Measurements from ENCODE around the gene RTL10. TPM values are rescaled to one million over a fixed set of nuclear protein-coding genes. Genes with fewer than 3 reads are reported as not detected.

The RTL10 gene
- total and polyA plus RNA-seq, 2 of the 13 experiments (the other 11 are each of a cell fraction or from before 2014, with no cell fraction given), result 14.1 to 15.8 TPM

DNA sequence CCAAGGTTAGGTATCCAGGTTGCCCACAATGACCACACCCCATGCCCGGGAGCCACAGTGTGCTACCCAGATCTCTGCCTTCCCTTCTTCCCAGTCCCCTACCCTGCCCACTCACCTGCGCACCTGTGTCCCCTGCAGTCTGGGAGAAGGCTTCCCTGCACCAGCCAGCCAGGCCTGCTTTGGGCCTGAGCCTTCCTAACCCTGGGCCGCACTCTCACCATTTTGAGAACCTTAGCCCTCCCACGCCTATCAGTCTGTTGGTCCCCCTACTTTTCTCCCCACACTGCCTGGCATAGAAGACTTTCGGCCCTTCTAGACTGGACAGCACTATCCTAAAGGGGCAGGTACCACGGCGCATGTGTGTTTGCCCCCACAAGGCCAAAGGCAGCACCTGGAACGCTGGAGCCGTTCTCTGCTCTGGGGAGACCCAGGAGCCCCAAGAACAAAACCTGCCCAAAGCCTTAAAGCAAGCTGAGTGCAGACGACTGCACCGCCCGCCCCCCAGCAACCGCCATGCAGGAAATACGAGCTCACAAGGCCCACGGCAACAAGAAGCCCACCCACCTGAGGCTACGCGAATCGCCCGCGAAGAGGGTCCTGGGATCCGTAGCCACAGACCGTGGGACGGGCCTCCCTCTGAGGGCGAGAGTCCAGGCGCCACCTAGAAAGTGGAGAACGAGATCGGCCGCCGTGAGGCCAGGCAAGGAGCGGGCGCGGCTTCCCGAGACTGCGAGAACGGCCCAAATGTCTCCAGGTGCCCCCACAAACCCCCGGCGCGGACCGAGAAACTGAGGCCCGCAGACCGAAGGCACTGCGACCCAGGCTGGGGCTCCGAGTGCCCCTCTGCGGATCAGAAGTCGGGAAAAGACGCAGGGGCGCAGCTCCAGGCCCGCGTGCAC is 546 bp downstream of the RTL10 start:
- Histone ChIP-seq H3K9me3 (ENCODE audit: low read length) (no peaks in the 10 kb centered on the region), H3K9ac (ENCODE audit: insufficient read depth, low read depth, low read length) (peak overlapping the region; percentile 95), H3K79me2 (ENCODE audit: insufficient read depth, low read length) (peaks cover 45% of the 10 kb centered on the region), H3K4me2 (ENCODE audit: low read depth, low read length) (peak overlapping the region; percentile 80), H3K4me1 (ENCODE audit: insufficient read depth, low read length) (peaks cover 52% of the 10 kb centered on the region), H4K20me1 (ENCODE audit: insufficient read depth, low read length) (peaks cover 9% of the 10 kb centered on the region), H3K27me3 (ENCODE audit: control insufficient read depth in 1 of 2, insufficient read depth in 2 of 2, low read length in 2 of 2) (no peaks in the 10 kb centered on the region; a peak in 1 of 5 replicates), H2AFZ (ENCODE audit: low read length) (no peak overlapping the region), H3K36me3 (replicated peaks in 1 of 2; ENCODE audit: control insufficient read depth in 1 of 2, insufficient read depth in 2 of 2, low read length in 2 of 2) (peaks cover 6 to 26% of the 10 kb centered on the region in 2 experiments), H3K4me3 (replicated peaks in 1 of 3; ENCODE audit: insufficient read depth in 1 of 3, low read depth in 2 of 3, low read length in 3 of 3) (peak overlapping the region; percentile 70 to 96 (median 94)), H3K27ac (ENCODE audit: extremely low read length, insufficient read depth, low read length) (peak overlapping the region; percentile 81)
- ChIA-PET POLR2A (interaction anchor here (0.7 to 3.2 kb wide), 10 partner anchors 13 to 124 kb away, joined by 3 to 18 read pairs (median 5); partner anchors contain the start of genes COMT and TXNRD2), CTCF (ENCODE audit: low intra/inter-chr PET ratio, low total read pairs) (no interaction called here)
- ATAC-seq (peak; percentile 17), FAIRE-seq (no peak), DNase-seq (ENCODE audit: low spot score) (no peak)
- under 1% methylated on average over 21 of the region's 49 CpGs for WGBS (ENCODE audit: low lambda C conversion rate)
- intact Hi-C loops (cut with micrococcal nuclease; ENCODE audit: unreplicated experiment) (loop anchor here (1.0 kb wide), 1 partner anchor 27 kb away; no protein-coding TSS in a partner anchor), in situ Hi-C loops (cut with HindIII; ENCODE audit: extremely low pct_ligation_motif_present, low pct_unique_long_range_greater_than_20kb) (loop anchor here (5.0 kb wide), 1 partner anchor 48 kb away; no protein-coding TSS in a partner anchor)
- BruUV-seq (replicated peaks), result no TSS peak
- TF ChIP-seq NRL (CRISPR knock-in tag; IDR thresholded peaks at IDR 0.05; ENCODE audit: borderline replicate concordance), result no peak
- TF ChIP-seq TGIF2 (CRISPR knock-in tag; IDR thresholded peaks at IDR 0.05), result no peak
- 0 out of 2 replicates have a peak, but pooled peaks have one; percentile 7 for TF ChIP-seq HNRNPL (IDR thresholded peaks at IDR 0.05; ENCODE audit: low read depth, low read length)
- TF ChIP-seq NR2F2 (IDR thresholded peaks at IDR 0.05; ENCODE audit: borderline replicate concordance, low read depth), result no peak
- peak; percentile 27; the same call in 1 of the 2 replicates for TF ChIP-seq ZNF891 (CRISPR knock-in tag; IDR thresholded peaks at IDR 0.05)
- 0 out of 2 replicates have a peak, but pooled peaks have one; percentile 22 for TF ChIP-seq DPF2 (CRISPR knock-in tag; IDR thresholded peaks at IDR 0.05; ENCODE audit: borderline replicate concordance, low read depth)
- TF ChIP-seq, protein P1, sequence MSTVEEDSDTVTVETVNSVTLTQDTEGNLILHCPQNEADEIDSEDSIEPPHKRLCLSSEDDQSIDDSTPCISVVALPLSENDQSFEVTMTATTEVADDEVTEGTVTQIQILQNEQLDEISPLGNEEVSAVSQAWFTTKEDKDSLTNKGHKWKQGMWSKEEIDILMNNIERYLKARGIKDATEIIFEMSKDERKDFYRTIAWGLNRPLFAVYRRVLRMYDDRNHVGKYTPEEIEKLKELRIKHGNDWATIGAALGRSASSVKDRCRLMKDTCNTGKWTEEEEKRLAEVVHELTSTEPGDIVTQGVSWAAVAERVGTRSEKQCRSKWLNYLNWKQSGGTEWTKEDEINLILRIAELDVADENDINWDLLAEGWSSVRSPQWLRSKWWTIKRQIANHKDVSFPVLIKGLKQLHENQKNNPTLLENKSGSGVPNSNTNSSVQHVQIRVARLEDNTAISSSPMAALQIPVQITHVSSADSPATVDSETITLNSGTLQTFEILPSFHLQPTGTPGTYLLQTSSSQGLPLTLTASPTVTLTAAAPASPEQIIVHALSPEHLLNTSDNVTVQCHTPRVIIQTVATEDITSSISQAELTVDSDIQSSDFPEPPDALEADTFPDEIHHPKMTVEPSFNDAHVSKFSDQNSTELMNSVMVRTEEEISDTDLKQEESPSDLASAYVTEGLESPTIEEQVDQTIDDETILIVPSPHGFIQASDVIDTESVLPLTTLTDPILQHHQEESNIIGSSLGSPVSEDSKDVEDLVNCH (CRISPR knock-in tag; IDR thresholded peaks at IDR 0.05), result 0 out of 2 replicates have a peak, but pooled peaks have one; percentile 81
- TF ChIP-seq, protein P2, sequence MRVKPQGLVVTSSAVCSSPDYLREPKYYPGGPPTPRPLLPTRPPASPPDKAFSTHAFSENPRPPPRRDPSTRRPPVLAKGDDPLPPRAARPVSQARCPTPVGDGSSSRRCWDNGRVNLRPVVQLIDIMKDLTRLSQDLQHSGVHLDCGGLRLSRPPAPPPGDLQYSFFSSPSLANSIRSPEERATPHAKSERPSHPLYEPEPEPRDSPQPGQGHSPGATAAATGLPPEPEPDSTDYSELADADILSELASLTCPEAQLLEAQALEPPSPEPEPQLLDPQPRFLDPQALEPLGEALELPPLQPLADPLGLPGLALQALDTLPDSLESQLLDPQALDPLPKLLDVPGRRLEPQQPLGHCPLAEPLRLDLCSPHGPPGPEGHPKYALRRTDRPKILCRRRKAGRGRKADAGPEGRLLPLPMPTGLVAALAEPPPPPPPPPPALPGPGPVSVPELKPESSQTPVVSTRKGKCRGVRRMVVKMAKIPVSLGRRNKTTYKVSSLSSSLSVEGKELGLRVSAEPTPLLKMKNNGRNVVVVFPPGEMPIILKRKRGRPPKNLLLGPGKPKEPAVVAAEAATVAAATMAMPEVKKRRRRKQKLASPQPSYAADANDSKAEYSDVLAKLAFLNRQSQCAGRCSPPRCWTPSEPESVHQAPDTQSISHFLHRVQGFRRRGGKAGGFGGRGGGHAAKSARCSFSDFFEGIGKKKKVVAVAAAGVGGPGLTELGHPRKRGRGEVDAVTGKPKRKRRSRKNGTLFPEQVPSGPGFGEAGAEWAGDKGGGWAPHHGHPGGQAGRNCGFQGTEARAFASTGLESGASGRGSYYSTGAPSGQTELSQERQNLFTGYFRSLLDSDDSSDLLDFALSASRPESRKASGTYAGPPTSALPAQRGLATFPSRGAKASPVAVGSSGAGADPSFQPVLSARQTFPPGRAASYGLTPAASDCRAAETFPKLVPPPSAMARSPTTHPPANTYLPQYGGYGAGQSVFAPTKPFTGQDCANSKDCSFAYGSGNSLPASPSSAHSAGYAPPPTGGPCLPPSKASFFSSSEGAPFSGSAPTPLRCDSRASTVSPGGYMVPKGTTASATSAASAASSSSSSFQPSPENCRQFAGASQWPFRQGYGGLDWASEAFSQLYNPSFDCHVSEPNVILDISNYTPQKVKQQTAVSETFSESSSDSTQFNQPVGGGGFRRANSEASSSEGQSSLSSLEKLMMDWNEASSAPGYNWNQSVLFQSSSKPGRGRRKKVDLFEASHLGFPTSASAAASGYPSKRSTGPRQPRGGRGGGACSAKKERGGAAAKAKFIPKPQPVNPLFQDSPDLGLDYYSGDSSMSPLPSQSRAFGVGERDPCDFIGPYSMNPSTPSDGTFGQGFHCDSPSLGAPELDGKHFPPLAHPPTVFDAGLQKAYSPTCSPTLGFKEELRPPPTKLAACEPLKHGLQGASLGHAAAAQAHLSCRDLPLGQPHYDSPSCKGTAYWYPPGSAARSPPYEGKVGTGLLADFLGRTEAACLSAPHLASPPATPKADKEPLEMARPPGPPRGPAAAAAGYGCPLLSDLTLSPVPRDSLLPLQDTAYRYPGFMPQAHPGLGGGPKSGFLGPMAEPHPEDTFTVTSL (CRISPR knock-in tag; IDR thresholded peaks at IDR 0.05; ENCODE audit: borderline replicate concordance), result 0 out of 2 replicates have a peak, but pooled peaks have one; percentile 43
- 0 out of 2 replicates have a peak, but pooled peaks have one; percentile 39 for TF ChIP-seq ZNF326 (CRISPR knock-in tag; IDR thresholded peaks at IDR 0.05; ENCODE audit: borderline replicate concordance)
- no peak for TF ChIP-seq SP4 (CRISPR knock-in tag; IDR thresholded peaks at IDR 0.05)
- no peak for TF ChIP-seq ZNF773 (CRISPR knock-in tag; IDR thresholded peaks at IDR 0.05; ENCODE audit: borderline replicate concordance)
- TF ChIP-seq, protein P3, sequence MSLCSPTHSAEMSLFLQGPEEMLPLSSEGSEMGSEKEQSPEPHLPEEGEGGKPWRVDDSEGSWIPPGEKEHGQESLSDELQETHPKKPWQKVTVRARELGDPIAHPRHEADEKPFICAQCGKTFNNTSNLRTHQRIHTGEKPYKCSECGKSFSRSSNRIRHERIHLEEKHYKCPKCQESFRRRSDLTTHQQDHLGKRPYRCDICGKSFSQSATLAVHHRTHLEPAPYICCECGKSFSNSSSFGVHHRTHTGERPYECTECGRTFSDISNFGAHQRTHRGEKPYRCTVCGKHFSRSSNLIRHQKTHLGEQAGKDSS (CRISPR knock-in tag; IDR thresholded peaks at IDR 0.05; ENCODE audit: borderline replicate concordance, low read depth), result 0 out of 2 replicates have a peak, but pooled peaks have one; percentile 22
- TF ChIP-seq ASH2L (IDR thresholded peaks at IDR 0.05; ENCODE audit: insufficient read length, low read depth, low read length), result peak; percentile 40

All from HepG2 (cell line).